Measurements from ENCODE around the gene DISP3.
"Not testable (repeated sequence)": the region's sequence is repeated elsewhere in the genome, so short reads cannot be mapped to it uniquely, and the experiment has no call there.

The DISP3 gene

GRCh38 chr1:11560061-11560460, 81.1 kb downstream of the DISP3 start:
- DNase-seq: no peak

- no peak for DNase-seq
Observed at GRCh38 chr1:11561740-11562139, 82.8 kb downstream of the DISP3 start.

DNA sequence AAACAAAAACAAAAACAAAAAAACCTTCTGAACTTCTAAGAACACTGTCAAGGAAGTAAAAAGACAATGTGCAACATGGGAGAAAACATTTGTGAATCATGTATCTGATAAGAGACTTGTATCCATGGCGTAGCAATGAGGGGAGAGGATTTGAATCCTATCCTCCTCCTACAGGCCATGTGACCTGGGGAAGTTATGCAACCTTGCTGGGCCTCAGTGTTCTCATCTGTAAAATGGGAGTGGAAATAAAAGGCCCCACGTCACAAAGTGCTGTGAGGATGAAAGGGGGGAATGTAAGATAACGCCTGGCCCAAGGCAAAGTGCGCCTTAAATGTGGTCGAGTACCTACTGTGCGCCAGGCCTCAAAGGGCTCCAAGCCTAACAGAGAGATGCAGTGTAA, 83.7 kb downstream of the DISP3 start:
- no peak for DNase-seq

DNA sequence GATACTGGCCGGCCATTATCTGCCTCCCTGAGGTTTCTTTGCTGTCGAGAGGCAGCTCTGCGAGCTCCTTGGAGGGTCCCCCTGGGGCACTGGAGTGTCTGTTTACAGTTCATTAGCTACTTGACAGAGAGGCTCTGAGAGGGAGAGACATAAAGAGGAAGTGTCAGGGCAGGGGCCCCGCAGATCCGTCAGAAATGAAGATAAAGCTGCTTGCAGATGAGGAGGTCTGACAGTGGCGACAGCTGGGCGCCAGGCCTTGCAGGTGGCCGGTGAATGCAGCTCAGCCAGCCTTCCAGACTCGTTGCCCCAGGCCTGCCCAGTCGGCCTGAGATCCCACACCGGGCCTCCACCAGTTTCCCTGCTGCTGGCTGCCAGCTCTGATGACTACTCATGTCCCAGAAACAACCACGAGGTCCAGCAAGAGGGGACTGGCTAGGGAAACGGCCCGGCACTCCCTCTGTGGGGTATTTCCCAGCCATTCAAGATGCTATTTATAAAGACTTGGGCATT, 84.7 kb downstream of the DISP3 start:
- DNase-seq: no peak

DNA sequence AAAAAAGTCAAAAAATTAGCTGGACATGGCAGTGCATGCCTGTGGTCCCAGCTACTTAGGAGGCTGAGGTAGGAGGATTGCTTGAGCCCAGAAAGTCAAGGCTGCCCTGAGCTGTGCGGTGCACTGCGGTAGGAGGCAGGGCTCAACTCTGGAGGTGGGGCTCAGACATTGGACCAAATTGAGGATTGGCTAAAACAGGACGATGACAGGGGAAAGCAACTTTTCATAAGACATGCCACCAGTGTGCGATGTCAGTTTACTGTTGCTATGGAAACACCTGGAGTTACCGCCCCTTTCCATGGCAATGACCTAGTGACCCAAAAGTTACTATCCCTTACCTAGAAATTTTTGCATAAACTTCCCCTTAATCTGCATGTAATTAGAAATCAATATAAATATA, 85.3 kb downstream of the DISP3 start:
- no peak for DNase-seq

GRCh38 chr1:11566042-11566850, 87.3 kb downstream of the DISP3 start:
- DNase-seq: no peak

- DNase-seq: no peak
Observed at GRCh38 chr1:11567244-11568065, 88.5 kb downstream of the DISP3 start.

DNA sequence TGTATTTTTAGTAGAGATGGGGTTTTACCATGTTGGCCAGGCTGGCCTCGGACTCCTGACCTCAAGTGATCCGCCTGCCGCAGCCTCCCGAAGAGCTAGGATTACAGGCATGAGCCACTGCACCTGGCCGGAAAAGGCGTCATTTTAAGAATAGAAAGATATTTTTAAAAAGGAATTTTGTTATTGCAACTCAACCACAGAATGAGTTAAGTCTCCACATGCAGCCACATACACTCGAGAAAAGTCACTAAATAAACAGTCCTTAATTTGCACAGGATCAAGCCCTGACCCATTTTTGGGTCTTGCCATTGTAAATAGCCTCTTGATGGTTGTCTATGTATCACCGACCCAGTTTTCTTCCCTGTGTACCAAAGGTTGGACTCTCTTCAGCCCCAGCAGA, 89.7 kb downstream of the DISP3 start:
- DNase-seq: no peak

GRCh38 chr1:11569551-11569950, 90.6 kb downstream of the DISP3 start:
- DNase-seq: no peak

DNA sequence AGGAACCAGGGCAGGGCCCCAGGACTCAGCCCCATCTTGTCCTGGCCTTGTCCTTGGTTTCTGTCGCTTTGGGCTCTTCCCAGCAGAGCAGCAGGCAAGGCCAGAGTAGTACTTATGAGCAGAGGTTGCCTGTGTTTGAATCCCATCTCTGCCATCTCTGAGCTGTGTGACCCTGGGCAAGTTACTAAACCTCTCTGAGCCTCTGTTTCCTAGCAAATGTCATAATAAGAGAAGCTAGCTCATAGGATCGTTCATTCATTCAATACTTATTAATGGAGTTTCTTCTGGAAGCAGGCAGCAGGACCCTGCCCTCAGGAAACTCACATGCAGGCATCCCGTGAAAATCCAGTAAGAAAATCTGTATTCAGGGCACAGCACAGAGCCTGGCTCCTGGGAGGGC, 91.0 kb downstream of the DISP3 start:
- no peak for DNase-seq

DNA sequence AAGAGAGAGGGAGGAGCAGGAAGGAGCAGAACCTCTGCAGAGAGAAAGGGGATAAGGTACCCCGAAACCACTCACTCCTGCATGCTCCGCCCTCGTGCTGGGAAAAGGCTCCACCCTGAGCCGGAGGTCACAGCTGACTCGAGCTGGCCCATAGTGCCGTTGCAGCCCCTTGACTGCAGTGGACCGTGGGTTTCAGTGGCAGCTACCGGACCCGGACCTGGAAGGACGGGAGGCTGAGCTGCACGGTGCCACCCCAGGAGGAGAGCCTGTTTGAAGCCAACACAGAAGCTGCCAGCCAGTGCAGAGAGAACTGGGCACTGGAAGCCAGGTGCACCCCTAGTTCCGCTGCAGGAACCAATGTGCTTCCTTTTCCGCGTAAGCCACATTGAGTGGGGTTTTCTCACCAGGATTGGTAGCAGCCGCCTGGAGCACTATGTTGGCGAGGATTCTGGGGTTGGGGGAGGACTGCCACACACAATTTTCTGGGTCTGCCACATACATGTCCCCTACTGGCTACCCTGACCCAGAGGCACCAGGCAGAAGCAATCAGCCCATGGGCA, 91.9 kb downstream of the DISP3 start:
- no peak for DNase-seq

DNA sequence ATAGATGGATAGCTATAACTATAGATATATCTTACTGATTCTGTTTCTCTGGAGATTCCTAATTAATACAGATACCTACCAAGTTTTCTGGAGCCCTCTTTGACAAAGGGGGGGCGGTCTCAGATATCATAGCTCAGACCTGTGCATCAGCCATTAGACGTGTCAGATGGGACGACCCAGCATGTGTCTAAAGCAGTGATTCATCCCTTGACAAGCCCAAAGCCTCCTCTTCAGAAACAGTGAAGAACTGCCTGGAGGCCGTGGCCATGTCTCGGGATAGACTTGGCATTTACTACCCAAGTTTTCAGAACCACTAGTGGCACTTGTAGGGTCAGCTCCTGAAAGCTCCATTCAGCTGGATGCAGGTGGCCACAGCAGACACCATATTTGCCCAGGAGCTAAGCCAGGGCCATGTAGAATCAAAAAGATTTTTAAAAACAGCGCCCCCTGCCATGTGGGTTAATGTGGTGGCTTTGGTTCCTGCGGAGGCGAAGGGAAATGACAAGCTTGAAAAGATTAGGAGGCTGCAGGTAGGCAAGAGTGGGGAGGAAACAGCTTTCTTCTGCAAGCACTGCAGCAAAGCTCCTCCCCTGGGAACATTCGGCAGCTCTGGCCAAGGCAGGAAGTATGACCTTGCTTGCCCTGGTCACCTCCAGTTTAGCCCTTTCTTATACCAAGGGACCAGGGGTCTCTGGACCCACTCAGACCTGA, 93.1 kb downstream of the DISP3 start:
- no peak for DNase-seq

DNA sequence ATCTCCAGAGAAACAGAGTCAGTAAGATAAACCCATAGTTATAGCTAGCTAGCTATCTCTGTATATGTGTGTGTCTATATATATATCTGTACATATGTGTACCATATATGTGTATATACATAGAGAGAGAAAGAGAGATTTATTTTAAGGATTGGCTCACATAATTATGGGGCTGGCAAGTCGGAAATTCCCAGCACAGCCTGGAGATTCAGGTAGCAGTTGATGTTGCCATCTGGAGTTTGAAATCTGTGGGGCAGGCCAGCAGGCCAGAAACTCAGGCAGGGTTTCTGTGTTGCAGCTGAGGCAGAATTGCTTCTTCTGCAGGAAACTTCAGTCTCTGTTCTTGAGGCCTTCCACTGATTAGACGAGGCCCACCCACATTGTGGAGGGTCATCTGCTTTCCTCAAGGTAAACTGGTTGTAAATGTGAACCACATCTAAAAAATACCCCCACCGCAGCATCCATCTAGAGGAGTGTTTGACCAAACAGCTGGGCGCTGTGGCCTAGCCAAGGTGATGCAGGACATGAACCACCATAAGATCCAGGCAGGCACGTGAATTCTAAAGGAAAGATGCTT, 94.2 kb downstream of the DISP3 start:
- no peak for DNase-seq

DNA sequence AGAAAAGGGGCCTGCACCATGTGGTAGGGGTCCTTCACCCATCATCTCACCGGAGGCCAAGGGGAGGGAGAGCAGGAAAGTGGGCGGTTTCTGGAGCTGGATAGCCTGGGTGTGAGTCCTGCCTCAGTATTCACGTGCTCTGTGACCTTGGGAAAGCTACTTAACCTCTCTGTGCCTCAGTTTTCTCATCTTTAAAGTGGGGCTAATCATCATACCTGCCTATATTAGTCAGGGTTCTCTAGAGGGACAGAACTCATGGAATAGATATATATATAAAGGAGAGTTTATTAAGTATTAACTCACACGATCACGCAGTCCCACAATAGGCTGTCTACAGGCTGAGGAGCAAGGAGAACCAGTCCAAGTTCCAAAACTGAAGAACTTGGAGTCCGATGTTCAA, 96.6 kb downstream of the DISP3 start:
- no peak for DNase-seq

GRCh38 chr1:11576109-11576875, 97.3 kb downstream of the DISP3 start:
- DNase-seq: no peak

GRCh38 chr1:11578004-11578403, 99.0 kb downstream of the DISP3 start:
- no peak for DNase-seq

DNA sequence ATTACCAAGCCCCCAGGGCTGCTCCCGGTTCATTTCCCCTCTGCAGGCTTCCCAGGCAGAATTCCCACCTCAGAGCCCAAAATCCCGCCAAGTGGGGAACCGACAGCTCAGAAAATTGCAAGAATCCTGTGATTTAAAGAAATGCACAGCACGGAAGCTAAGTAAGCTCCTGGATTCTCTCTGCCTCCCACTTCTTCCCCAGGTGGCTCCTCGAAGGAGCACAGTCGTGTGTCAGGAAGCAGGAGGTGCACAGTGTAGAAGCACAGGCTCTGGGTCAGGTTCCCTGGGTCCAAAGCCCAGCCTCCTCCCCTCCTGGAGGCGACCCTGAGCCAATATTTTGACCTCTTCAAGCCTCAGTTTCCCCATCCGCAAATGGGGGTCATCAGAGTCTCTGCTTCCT, 100.6 kb downstream of the DISP3 start:
- no peak for DNase-seq

GRCh38 chr1:11580049-11580448, 101.1 kb downstream of the DISP3 start:
- DNase-seq: not testable (repeated sequence)

GRCh38 chr1:11581445-11581991, 102.6 kb downstream of the DISP3 start:
- no peak for DNase-seq

DNA sequence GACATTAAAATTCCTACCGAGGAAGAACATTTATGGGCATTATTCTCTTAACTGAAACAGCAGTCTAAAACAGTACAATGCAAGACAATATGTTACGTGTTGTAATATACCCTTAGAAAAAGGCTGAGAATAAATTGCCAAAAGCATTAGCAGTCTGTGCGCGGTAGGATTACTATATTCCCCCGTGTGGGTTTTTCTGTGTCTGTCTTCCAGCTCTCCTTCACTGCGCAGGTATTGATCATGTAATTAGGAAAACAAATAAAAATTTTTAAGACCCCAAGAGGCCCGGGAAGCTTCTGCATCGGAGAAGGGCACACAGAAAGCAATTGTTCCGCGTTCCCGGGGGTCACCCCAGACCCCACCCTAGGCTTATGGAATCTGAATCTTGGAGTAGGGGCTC, 106.4 kb downstream of the DISP3 start:
- no peak for DNase-seq

Measured in stimulated activated CD4-positive, alpha-beta T cell treated with anti-CD3 and anti-CD28 coated beads, Interleukin-4, amount 100 ng/mL, for 24 hours (primary cell).